ENCODE results near the gene STPG3. TPM values are rescaled to one million over a fixed set of nuclear protein-coding genes. Genes with fewer than 3 reads are reported as not detected.

STPG3 gene
- total and polyA plus RNA-seq, 4 donors = not detected

DNA sequence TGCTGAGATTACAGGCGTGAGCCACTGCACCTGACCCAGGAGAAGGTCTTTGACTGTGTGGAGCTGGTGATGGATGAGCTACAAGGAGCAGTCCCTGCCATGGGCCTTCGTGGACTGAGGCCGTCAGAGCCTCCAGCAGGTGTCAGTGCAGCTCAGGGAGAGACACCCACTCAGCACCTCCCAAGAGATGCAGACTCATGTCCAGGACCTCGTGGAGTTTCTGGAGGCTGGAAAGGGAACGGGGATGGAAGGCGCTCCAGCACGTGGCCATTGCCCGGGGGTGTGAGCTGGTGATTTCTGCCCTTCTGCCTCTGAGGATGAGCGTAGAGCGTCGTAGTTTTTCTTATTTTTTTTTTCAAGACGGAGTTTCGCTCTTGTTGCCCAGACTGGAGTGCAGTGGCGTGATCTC lies 35.9 kb downstream of the STPG3 start:
- 46% methylated on average over 14 of the region's 14 CpGs for WGBS
- H3K27me3 ChIP-seq (ENCODE audit: control insufficient read depth in 4 of 4, insufficient read depth in 4 of 4, low read length in 3 of 4) = no peaks in the 10 kb centered on the region
- H3K27ac ChIP-seq (ENCODE audit: low read depth in 1 of 2, low read length in 2 of 2) = no peak overlapping the region
- H3K9ac ChIP-seq (ENCODE audit: low read depth in 1 of 2, low read length in 2 of 2) = no peak overlapping the region
- H3K9me3 ChIP-seq (ENCODE audit: control insufficient read depth in 4 of 4, low read length in 3 of 4) = no peaks in the 10 kb centered on the region
- H3K4me1 ChIP-seq (ENCODE audit: control insufficient read depth in 4 of 4, insufficient read depth in 4 of 4, low read length in 3 of 4) = no peaks in the 10 kb centered on the region
- H3K36me3 ChIP-seq (ENCODE audit: control insufficient read depth in 4 of 4, insufficient read depth in 3 of 4, low read depth in 1 of 4, low read length in 3 of 4) = no peaks in the 10 kb centered on the region
- TF ChIP-seq JUND (IDR thresholded peaks at IDR 0.05) (no peak), YY1 (IDR thresholded peaks at IDR 0.05) (no peak), RAD21 (IDR thresholded peaks at IDR 0.05) (peak; percentile 82 to 88), SP1 (IDR thresholded peaks at IDR 0.05) (no peak), GABPA (IDR thresholded peaks at IDR 0.05 in 1 of 2, conservative IDR thresholded peaks at IDR 0.05 in 1 of 2) (no peak)
- TF ChIP-seq, protein P1, sequence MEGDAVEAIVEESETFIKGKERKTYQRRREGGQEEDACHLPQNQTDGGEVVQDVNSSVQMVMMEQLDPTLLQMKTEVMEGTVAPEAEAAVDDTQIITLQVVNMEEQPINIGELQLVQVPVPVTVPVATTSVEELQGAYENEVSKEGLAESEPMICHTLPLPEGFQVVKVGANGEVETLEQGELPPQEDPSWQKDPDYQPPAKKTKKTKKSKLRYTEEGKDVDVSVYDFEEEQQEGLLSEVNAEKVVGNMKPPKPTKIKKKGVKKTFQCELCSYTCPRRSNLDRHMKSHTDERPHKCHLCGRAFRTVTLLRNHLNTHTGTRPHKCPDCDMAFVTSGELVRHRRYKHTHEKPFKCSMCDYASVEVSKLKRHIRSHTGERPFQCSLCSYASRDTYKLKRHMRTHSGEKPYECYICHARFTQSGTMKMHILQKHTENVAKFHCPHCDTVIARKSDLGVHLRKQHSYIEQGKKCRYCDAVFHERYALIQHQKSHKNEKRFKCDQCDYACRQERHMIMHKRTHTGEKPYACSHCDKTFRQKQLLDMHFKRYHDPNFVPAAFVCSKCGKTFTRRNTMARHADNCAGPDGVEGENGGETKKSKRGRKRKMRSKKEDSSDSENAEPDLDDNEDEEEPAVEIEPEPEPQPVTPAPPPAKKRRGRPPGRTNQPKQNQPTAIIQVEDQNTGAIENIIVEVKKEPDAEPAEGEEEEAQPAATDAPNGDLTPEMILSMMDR (IDR thresholded peaks at IDR 0.05; ENCODE audit: low read depth, low read length, missing input control) = peak; percentile 61
- DNase-seq (ENCODE audit: low spot score) = peak; percentile 51
- H3K4me3 ChIP-seq (ENCODE audit: low read depth in 1 of 3, low read length in 3 of 3) = no peak overlapping the region

DNA sequence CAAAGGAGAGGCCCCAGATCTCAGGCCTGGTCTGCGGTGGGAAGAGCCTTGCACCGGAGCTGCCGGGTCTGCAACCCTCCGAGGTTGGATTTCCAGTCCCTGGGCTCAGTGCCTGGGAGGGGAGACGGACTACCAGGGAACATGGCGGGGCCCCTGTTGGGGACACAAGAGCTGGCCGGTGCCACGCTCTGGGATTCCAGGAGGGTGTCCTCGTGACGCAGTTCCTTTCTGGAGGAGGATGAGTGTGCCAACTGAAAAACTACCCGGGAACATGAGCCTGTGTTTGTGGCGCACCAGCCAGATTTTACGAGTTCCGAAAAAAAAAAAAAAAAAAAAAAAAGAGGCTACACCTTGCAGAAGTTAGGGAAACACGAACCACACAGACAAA lies 42.0 kb downstream of the STPG3 start:
- H3K4me1 ChIP-seq (ENCODE audit: control insufficient read depth in 4 of 4, insufficient read depth in 4 of 4, low read length in 3 of 4) = peaks cover 3 to 29% (median 16%) of the 10 kb centered on the region in 4 donors
- H3K4me3 ChIP-seq (ENCODE audit: low read depth in 1 of 3, low read length in 3 of 3) = no peak overlapping the region
- no peak for DNase-seq (ENCODE audit: low spot score)
- no peaks in the 10 kb centered on the region for H3K9me3 ChIP-seq (ENCODE audit: control insufficient read depth in 4 of 4, low read length in 3 of 4)
- no peaks in the 10 kb centered on the region for H3K36me3 ChIP-seq (ENCODE audit: control insufficient read depth in 4 of 4, insufficient read depth in 3 of 4, low read depth in 1 of 4, low read length in 3 of 4)
- WGBS = 82% methylated on average over 15 of the region's 15 CpGs
- H3K9ac ChIP-seq (ENCODE audit: low read depth in 1 of 2, low read length in 2 of 2) = no peak overlapping the region
- H3K27me3 ChIP-seq (ENCODE audit: control insufficient read depth in 4 of 4, insufficient read depth in 4 of 4, low read length in 3 of 4) = no peaks in the 10 kb centered on the region
- H3K27ac ChIP-seq (ENCODE audit: low read depth in 1 of 2, low read length in 2 of 2) = no peak overlapping the region
- TF ChIP-seq, protein P2, sequence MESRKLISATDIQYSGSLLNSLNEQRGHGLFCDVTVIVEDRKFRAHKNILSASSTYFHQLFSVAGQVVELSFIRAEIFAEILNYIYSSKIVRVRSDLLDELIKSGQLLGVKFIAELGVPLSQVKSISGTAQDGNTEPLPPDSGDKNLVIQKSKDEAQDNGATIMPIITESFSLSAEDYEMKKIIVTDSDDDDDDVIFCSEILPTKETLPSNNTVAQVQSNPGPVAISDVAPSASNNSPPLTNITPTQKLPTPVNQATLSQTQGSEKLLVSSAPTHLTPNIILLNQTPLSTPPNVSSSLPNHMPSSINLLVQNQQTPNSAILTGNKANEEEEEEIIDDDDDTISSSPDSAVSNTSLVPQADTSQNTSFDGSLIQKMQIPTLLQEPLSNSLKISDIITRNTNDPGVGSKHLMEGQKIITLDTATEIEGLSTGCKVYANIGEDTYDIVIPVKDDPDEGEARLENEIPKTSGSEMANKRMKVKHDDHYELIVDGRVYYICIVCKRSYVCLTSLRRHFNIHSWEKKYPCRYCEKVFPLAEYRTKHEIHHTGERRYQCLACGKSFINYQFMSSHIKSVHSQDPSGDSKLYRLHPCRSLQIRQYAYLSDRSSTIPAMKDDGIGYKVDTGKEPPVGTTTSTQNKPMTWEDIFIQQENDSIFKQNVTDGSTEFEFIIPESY (IDR thresholded peaks at IDR 0.05) = no peak
- TF ChIP-seq YY1 (IDR thresholded peaks at IDR 0.05) (no peak), TAF1 (conservative IDR thresholded peaks at IDR 0.05) (no peak), JUND (IDR thresholded peaks at IDR 0.05) (no peak), FOXA2 (IDR thresholded peaks at IDR 0.05) (no peak), RAD21 (IDR thresholded peaks at IDR 0.05) (no peak), NR2F2 (IDR thresholded peaks at IDR 0.05) (no peak), SP1 (IDR thresholded peaks at IDR 0.05) (no peak), HNF4G (IDR thresholded peaks at IDR 0.05) (no peak), RXRA (IDR thresholded peaks at IDR 0.05) (no peak), HNF4A (conservative IDR thresholded peaks at IDR 0.05) (no peak), GABPA (IDR thresholded peaks at IDR 0.05 in 1 of 2, conservative IDR thresholded peaks at IDR 0.05 in 1 of 2) (no peak), EGR1 (IDR thresholded peaks at IDR 0.05; ENCODE audit: low read depth in 2 of 2) (no peak), FOXA1 (IDR thresholded peaks at IDR 0.05) (no peak)
- TF ChIP-seq, protein P3, sequence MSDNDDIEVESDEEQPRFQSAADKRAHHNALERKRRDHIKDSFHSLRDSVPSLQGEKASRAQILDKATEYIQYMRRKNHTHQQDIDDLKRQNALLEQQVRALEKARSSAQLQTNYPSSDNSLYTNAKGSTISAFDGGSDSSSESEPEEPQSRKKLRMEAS (IDR thresholded peaks at IDR 0.05) = no peak
- TF ChIP-seq, protein P4, sequence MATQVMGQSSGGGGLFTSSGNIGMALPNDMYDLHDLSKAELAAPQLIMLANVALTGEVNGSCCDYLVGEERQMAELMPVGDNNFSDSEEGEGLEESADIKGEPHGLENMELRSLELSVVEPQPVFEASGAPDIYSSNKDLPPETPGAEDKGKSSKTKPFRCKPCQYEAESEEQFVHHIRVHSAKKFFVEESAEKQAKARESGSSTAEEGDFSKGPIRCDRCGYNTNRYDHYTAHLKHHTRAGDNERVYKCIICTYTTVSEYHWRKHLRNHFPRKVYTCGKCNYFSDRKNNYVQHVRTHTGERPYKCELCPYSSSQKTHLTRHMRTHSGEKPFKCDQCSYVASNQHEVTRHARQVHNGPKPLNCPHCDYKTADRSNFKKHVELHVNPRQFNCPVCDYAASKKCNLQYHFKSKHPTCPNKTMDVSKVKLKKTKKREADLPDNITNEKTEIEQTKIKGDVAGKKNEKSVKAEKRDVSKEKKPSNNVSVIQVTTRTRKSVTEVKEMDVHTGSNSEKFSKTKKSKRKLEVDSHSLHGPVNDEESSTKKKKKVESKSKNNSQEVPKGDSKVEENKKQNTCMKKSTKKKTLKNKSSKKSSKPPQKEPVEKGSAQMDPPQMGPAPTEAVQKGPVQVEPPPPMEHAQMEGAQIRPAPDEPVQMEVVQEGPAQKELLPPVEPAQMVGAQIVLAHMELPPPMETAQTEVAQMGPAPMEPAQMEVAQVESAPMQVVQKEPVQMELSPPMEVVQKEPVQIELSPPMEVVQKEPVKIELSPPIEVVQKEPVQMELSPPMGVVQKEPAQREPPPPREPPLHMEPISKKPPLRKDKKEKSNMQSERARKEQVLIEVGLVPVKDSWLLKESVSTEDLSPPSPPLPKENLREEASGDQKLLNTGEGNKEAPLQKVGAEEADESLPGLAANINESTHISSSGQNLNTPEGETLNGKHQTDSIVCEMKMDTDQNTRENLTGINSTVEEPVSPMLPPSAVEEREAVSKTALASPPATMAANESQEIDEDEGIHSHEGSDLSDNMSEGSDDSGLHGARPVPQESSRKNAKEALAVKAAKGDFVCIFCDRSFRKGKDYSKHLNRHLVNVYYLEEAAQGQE (IDR thresholded peaks at IDR 0.05) = no peak
- TF ChIP-seq, protein P1 (IDR thresholded peaks at IDR 0.05; ENCODE audit: low read depth, low read length, missing input control) = no peak
- TF ChIP-seq, protein P5, sequence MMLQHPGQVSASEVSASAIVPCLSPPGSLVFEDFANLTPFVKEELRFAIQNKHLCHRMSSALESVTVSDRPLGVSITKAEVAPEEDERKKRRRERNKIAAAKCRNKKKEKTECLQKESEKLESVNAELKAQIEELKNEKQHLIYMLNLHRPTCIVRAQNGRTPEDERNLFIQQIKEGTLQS (IDR thresholded peaks at IDR 0.05) = no peak

Measured in liver (tissue), 9 donors.